GM21367 (cell line): ENCODE measurements around the gene FYB2.

Experiments used
- ATAC-seq: cut with Tn5 transposase; IDR thresholded peaks from one replicate; pipeline ENCODE4 v1.9.1; 2021; ENCODE audit not compliant: unreplicated experiment

Gene FYB2

GRCh38 chr1:56819387-56819899, at the start of gene FYB2:
Gene FYB2, minus strand, starts transcription at chr1:56819404. Its CDS starts 114 bp downstream, at chr1:56819290.
- ATAC-seq: no peak

- no peak for ATAC-seq
Measured at GRCh38 chr1:56868761-56869160, 49.6 kb upstream of the FYB2 start.

- no peak for ATAC-seq
Measured at GRCh38 chr1:56867491-56867890, 48.3 kb upstream of the FYB2 start.

GRCh38 chr1:56866656-56867055, 47.5 kb upstream of the FYB2 start:
- no peak for ATAC-seq

GRCh38 chr1:56864430-56864829, 45.2 kb upstream of the FYB2 start:
- ATAC-seq: no peak

GRCh38 chr1:56863265-56863992, 44.2 kb upstream of the FYB2 start:
- ATAC-seq: no peak

GRCh38 chr1:56859287-56859686, 40.1 kb upstream of the FYB2 start:
- ATAC-seq: no peak

- no peak for ATAC-seq
Measured at GRCh38 chr1:56856186-56856585, 37.0 kb upstream of the FYB2 start.

GRCh38 chr1:56855190-56855589, 36.0 kb upstream of the FYB2 start:
- ATAC-seq: no peak

GRCh38 chr1:56854521-56855099, 35.4 kb upstream of the FYB2 start, which contains the start of gene C8A:
Gene C8A, plus strand, starts transcription at chr1:56854797. Its CDS starts 105 bp downstream, at chr1:56854902.
- ATAC-seq: no peak

- ATAC-seq: no peak
Measured at GRCh38 chr1:56852476-56852875, 33.3 kb upstream of the FYB2 start.

- no peak for ATAC-seq
Measured at GRCh38 chr1:56850922-56851321, 31.7 kb upstream of the FYB2 start.

- no peak for ATAC-seq
Measured at GRCh38 chr1:56850411-56850810, 31.2 kb upstream of the FYB2 start.

GRCh38 chr1:56849750-56850149, 30.5 kb upstream of the FYB2 start:
- no peak for ATAC-seq

GRCh38 chr1:56845343-56845742, 26.1 kb upstream of the FYB2 start:
- no peak for ATAC-seq

GRCh38 chr1:56844545-56845136, 25.4 kb upstream of the FYB2 start:
- ATAC-seq: no peak

- no peak for ATAC-seq
Measured at GRCh38 chr1:56843544-56843943, 24.3 kb upstream of the FYB2 start.

GRCh38 chr1:56838759-56839158, 19.6 kb upstream of the FYB2 start:
- no peak for ATAC-seq

- no peak for ATAC-seq
Measured at GRCh38 chr1:56837244-56837939, 18.2 kb upstream of the FYB2 start.

- no peak for ATAC-seq
Measured at GRCh38 chr1:56836359-56836758, 17.2 kb upstream of the FYB2 start.

GRCh38 chr1:56835657-56836056, 16.5 kb upstream of the FYB2 start:
- no peak for ATAC-seq
